ENCODE data around the gene DGKB.

Gene DGKB

DNA sequence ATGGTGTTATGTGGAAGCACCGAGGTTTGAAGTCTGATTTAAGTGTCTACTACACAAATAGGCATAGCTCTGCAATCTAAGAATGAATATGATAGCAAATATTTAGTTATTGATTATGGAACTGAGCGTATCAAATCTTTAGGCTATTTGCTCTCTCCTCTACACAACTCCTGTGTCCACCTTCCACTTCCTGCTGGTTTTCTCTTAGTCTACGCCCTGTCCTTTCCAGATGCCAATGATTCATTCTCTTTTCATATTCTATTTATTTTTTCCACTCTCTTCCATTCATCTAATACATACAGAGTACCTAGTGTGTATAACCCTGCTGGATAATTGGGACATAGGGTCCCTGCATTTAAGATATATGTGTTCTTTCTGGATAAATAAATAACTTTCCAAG, 83.7 kb downstream of the DGKB start:
- DNase-seq: no peak

DNA sequence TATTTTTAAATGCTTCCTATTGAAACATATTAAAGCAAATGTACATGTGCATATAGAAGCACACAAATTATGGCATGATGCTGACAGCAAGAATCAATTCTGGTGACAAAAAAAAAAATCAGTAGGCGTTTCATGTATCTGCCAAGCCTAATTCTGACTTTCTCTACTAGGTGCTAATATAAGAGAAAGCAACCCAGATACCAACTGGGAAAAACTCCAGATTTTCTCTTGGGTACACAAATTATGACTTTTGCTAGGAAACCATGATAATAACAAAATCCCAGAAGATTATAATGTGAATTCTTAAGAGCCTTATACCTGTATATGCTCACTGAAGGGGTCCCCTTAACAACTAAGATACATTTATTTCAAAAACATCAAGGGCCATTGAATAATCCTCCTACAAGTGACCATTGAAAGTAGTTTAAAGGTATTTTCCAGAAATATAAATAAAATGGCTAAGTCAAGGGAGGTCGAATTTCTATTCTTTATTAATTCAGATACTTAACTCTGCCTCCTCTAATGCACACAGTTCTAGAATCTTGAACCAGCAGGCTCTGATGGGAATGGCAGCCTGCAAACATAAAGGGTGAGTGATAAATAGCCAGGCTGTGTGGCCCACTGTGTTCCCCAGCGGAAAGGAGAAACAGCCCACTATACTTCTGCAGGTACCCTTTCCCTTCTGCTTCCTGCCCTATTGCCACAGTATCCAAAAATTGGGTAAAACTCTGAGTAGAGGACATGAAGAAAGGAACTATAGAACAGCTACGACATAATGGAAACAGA, 84.5 kb downstream of the DGKB start:
- DNase-seq: no peak

DNA sequence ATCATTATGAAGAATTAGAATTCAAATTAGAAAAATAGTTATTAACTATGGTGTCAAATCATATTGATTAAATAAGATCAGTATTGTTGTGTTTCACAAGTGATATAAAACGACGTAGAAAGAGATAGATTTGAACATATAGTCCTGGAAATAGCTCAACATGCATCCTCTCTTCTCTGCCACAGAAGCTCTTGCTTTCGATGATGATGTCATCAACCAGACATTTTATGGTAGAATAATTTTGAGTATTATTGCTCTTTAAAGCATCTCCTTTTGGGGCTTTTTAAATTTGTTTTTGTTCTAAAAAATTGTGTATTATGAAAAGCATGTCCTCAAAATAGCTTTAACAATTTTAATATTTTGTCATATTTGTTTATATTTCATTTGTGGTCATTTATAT, 95.0 kb downstream of the DGKB start:
- DNase-seq: no peak

DNA sequence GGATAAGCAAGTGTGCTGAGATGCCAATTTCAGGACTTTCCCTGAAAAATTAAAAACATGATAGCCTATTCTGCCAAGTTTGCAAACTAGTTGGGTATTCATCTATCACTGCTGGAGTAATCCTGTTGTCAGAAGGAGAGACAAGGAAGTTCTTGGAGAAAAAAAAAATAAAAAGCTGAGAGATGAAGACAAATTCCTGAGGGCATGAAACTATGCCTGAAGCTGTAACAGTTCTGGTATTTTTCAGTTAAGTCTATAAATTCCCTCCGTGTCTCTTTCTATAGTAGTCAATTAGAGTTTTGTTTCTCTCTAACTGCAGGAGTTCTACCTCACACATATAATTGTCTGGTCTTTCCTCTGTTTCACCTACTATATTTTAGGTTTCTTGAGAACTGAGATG, 95.7 kb downstream of the DGKB start:
- no peak for DNase-seq

DNA sequence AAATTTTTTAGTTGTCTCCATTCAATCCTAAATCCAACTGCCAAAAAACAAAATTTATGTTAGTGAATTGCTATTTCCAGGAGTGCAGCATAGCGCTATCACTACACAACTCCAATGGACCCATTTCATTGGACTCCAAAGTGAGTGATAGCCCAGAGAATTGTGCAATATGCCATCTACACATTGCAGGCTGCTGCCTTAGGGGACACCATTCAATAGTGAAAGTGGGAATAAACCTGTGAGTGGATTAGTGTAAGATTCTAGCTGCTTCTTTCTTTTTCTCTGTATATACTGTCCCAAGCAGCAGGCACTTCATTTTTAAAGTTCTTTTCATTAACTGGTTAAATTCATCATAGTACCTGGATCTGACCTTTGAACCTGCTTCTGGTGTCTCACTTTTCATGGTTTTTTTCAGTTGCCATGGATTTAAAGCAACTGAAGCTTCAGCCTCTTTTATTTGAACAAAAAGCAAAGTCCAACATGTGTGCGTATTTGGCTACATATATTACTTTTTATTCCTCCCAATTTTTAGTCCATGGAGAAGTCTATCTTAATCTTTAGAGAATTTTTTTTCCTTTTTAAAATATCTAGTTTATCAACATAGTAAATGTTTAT, 97.3 kb downstream of the DGKB start:
- no peak for DNase-seq

DNA sequence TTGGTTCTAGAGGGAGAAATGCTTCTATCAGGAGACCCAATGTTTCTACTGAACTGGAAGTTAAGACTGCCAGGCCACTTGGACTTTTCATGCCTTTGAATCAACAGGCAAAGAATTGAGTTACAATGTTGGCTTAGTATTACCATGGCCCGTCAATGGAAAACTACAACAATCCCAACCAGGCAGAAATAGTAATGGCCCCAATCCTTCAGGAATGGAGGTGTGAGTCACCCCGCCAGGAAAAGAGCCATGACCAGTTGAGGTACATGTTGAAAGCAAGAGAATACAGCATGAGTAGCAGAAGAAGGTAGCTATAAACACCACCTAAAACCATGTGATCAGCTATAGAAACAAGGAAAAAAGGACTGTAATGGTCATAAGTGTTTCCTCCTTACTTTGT, 101.9 kb downstream of the DGKB start:
- DNase-seq: no peak

DNA sequence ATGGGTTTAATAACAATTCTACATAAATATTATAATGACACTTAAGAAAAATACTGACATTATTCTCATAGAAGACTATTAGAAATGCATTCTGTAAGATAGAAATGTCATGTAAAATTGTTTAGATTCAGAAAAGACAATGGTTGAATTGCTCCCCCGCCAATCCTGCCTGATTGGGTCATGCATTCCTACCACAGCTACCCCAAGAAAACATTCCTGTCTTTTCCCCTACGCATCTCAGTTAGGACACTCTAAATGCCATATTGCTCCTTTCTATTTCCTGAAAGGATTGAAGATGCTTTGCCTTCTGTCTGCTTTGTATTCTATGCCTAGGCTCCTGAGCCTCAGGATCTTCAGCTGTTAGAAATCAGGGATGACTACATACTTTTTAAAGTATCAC, 109.4 kb downstream of the DGKB start:
- DNase-seq: no peak

DNA sequence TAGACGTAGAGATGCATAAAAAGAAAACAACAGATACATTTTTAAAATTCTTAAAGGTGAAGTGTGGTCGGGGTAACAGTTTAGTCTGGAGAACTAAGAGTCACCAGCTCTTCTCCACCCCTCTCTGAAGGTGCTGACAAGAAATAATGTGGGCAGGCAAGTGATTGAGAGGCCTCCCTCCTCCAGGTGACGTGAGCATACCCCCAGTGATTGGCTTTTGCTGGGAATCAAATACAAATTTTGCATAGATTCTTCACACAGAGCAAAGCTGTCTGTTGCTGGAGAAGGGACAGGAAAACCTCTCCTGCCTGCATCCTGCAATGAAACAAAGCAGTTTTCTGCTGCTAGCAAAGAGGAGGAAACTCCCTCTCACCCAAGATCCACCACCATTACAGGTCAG, 115.0 kb downstream of the DGKB start:
- no peak for DNase-seq

DNA sequence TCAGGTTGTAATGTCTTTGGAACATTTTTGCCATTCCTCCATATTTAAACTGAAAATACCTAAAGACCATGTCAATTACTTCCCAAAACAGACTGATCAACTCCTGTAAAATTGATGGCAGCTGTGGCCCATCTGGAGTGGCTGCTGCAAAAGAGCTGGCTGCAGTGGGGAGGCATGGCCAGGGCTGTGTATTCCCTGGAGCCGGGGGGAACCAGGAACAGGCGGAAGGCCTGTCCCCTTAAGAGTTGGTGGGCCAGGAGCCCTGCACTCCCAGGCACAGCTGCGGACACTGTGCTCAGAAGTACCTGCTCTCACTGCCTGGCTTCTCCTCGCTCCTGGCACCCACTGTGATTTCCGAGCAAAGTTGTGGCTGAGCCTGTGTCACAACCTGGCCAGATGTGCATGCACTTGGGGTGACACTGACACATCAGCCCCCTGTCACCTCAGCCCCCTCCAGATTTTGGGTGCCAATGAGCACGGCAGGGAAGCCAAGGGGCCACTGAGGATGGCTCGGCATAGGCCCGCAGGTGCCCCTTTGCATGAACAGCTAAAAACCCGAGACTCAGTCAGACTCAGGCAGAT, 116.1 kb downstream of the DGKB start:
- DNase-seq: no peak

DNA sequence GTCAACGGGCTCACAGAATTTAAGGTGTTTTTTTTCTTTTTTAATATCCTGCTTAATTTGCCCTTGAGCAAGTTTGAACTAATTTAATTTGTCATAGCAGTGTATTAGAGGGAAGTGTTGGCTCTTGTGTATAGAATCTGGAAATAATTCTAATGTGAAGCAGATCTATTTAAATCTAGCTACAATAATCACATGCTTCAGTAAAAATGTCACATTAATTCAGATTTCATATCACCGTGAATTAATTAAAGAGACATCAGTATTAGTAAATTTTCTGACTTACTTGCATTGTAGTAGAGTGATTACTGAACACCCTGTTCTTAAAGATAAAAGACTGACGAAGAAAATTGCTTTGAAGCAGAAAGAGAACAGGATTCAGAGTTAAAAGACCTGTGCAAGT, 124.7 kb downstream of the DGKB start:
- DNase-seq: no peak

DNA sequence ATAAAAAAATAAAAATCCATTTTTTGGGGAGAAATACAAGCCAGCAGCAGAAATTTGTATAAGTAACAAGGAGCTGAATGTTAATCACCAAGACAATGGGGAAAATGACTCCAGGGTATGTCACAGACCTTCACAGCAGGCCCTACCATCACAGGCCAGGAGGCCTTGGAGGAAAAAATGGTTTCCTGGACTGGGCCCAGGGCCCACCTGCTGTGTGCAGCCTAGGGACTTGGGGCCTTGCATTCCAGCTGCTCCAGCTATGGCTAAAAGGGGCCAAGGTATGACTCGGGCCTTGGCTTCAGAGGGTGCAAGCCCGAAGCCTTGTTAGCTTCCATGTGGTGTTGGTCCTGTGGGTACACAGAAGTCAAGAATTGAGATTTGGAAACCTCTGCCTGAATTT, 126.3 kb downstream of the DGKB start:
- no peak for DNase-seq

DNA sequence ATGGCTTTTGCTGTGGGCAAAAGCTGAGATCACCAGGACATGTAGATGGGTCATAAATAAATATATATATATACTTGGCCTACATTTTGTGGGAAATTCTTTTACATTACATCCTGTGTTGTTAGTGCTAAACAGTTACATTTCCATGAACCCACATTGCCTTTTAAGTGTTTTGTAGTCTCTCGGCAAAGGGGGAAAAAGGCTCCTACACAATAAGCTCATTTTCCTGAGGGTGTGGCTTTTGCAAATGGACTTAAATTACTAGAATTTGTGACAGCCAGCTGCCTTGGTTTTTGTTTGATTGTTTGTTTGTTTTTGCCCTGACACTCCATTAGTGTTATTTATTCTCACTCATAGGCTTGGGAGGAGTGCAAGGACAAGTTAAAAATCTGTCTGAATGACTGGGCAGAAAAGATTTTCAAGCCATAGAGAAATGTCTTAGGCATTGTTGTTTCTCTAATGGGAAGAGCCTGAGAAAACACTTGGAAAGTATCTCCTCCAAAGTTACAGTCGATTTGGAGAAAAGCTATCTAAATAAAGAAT, 128.8 kb downstream of the DGKB start:
- DNase-seq: no peak

DNA sequence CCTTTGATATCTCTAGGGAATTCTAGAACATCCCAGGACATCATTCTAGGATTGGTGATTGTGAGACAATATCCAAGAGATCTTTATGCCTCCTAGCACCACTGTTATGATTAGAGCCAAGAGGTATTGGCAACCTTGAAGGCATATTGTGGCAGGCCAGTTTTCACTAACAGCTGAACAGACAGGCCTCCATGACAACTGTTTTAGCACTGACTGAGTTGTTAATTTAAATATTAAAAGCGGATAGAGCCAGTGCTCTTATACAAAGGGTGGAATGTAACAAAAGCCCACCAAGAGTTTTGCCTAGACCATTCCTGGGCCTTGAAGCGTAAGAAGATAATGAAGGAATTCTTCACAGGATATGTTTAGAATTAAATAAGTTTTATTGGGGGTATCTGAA, 131.9 kb downstream of the DGKB start:
- no peak for DNase-seq

DNA sequence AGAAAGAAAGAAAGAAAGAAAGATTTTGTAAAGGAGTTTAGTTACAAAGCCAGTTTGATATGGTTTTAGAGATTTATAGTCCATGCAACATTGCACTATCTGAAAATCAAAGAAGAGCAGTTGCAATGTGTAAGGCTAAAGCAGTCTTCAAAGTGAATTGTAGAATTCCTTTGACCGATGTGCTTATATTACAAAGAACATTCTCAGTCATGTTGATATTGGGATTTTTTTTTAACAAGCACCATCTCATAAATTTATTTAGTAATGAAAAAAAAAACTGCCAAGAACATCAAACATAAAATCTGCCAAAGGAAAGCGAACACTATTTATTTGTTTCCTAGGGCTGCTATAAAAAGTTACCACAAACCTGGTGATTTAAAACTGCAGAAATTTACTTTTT, 133.3 kb downstream of the DGKB start:
- no peak for DNase-seq

DNA sequence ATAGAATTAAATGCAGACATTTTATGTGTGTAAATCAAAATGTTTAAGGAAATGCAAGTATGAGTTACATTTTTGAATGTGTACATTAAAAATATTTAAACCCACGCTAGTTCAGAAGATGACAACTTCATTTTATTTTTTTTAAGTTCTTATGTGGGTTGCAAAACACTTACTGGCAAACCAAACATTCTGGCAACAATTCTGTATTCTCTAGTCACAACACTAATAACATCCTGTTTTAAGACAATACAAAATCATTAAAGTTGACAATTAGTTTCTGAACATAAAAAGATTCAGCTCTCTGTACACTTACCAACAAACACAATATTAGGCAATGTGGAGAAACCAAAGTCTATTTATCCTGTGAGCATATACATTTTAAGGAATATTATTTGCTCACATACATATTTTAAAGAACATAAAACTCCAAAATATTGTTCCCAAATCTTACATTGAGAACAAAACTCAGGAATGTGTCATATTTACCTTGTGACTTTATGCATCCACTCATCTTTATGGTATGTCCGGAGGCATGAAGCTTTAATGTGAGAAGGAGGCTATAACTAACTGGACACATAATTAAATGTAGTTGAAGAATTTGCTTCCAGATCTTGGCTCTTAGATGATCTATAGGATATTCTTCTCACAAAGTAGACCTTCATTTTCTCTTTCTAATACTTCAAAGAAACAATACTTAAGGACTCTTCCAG, 134.7 kb downstream of the DGKB start:
- DNase-seq: no peak

DNA sequence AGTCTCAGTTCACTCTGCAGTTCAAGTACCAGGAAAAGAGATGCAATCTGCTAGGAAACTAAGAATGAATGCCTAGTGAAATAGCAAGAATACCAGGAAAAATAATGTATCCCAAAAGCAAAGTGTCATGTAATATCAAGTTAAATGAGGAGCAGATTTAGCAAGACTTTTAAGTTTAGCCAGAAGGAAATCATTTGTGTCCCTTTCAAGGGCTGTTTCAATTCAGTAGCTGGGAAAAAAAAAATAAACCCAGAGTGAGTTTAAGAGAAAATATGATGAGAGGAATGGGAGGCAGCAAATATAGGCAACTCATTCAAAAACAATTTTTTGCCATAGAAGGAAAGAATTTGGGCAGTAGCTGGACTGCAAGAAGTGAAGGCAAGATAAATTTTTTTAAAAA, 135.8 kb downstream of the DGKB start:
- no peak for DNase-seq

DNA sequence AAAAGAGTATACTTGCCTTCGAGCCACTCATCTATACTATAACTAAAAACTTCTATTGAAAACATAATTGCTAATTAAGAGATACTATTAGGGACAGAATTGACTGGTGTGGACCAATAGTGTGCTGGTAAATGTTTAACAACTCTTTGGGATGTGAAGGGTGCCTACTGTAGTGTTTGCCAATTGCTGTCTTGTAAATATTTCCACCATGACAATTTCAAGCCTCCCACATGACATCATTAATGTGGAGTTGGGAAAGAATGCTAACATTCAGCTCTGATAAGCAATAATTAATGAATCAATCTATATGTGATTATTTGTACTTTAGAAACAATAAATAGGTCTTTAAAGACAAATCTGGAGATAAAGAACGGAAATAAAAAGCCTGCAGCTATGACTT, 136.8 kb downstream of the DGKB start:
- DNase-seq: no peak

DNA sequence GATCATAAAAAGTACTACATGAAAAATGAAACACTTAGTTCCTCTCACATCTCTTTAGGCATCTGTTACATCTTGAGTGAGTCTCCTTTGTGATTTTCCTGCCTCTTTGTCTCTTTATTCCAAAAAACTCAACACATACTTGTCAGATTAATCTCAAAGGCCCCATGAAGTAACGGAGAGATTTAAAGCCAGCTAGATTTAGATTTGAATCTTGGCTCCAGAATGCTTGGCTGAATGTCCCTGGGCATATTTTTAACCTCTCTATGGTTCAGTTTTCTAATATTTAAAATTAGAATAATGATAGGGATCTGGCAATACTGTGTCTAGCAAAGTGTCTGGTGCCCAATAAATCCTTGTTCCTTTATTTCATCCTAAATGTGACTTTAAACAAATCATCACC, 140.0 kb downstream of the DGKB start:
- no peak for DNase-seq

DNA sequence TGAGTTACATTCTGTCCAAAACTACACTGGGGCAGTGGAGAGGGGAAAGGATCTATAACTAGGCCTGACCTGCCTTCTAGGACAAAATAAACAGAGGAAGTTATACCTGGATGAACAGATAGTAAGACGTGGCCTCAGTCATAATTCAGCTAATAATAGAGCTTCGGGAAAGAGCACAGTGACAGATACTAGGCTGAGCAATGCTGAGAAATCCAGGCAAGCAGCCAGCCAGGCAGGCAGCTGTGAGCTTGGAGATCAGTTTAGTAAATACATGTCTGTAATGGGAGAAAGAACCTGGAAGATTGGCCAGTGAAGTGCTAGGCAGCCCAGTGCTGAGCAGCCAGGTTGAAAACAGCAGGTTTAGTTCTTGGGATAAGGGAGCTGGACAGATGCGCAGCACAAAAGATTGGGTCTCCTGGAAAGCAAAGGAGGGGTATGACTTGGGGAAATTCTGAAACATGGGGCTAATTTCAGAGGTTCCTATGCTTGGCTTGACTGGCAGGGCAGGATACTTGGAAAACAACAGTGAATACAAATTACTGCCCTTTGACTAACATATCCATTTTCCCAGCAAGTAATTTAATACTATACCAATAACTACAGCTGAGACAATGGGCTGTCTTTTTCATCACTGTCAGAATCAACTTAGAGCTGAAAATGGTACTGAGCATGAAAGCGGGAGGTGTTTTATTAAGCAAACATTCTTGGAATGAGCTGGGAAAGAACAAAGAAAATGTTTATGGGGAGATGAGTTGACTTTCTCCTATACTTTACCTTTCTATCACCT, 140.8 kb downstream of the DGKB start:
- no peak for DNase-seq

DNA sequence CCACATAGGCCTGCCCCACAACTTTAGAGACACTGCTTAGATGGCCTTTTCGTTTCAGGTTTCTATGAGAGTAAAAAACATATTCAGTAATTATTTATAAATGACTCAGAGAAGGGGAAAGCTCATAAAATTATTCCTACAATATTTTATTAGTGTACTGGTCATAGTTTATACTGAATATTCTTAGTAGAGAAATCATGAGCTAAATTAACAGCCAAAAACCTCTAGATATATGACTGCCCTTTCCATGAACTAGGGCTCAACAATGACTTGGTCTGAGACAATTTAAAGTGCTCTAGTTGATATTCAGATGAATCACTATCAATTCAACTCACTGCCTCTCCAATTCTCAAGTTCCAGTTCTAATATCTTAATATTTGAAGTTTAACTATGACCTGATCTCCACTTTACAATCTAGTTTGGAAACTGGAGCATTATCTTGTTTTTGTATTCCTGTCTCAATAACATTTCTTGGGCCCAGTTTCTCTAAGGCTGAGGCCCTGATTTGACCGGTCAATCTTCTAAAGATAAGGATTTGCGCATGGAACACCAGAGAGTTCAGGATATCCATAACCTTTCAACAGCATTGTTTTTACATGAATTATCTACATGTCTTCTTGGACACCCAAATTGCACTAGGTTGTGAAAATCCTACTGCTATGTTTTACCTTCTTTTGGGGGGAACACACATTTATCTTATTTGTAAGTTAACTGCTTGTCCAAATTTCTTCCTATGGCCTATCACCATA, 141.6 kb downstream of the DGKB start:
- DNase-seq: no peak

DNA sequence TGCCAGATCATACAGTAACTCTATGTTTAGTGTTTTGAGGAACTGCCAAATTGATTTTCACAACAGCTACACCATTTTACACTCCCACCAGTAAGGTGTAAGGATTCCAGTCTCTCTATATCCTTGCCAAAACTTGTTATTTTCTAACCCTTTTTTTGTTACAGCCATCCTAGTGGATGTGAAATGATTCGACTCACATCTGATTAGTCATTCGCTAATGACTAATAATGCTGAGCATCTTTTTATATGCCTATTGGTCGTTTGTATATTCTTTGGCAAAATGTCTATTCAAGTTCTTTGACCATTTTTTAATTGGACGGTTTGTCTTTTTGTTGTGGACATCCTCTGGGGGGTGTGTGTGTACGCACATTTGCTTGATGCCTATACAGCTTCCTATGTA, 142.8 kb downstream of the DGKB start:
- DNase-seq: no peak

DNA sequence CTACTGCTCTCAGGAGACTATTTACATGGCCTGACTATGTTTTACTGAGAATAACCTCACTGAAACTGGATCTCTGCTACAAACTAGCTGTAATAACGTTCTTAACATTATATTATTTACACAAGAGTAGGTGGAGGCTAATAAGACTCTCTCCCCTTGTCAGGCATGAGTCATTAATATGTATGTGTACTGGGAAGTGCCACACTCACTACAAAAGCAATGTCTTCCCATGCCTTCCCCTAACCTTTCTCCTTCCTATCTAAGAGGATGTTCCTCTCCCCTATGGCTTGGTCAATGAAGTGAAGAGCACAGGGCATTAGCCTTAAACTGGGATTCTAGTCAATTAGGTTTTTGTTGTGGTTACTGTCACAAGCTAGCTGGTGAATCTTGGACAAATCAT, 147.9 kb downstream of the DGKB start:
- no peak for DNase-seq
